Uterus (tissue), 4 donors: Measurements from ENCODE around the gene LIPA. TPM values are rescaled to one million over a fixed set of nuclear protein-coding genes. Genes with fewer than 3 reads are reported as not detected.
A peak's percentile ranks its signal among the peaks of the same experiment; 100 is the strongest.
"Not testable (repeated sequence)": the region's sequence is repeated elsewhere in the genome, so short reads cannot be mapped to it uniquely, and the experiment has no call there.

Experiments
- DNase-seq, 2 donors: peaks; one replicate each; pipeline ENCODE4 v3.0.0-alpha.2; 2019 to 2020
- H3K27ac ChIP-seq, 2 donors: fragments of 200-600 bp; sonication (generic); 1 replicate in 1 of 2; 2 replicates in 1 of 2; pipeline ENCODE4 v1.5.1; 2016 to 2018
- H3K27me3 ChIP-seq, 2 donors: fragments of 200-600 bp; sonication (generic); one replicate each; pipeline ENCODE4 v1.5.1; 2018 to 2019; ENCODE audit warnings: control low read depth in 1 of 2
- H3K36me3 ChIP-seq, 2 donors: fragments of 200-600 bp; sonication (generic); one replicate each; pipeline ENCODE4 v1.5.1; 2019; ENCODE audit warnings: control low read depth in 1 of 2
- H3K4me1 ChIP-seq, 2 donors: fragments of 200-600 bp; sonication (generic); one replicate each; pipeline ENCODE4 v1.5.1; 2018 to 2019; ENCODE audit warnings: control low read depth in 1 of 2
- H3K4me3 ChIP-seq, 2 donors: fragments of 200-600 bp; sonication (generic); 1 replicate in 1 of 2; 2 replicates in 1 of 2; pipeline ENCODE4 v1.5.1; 2018 to 2019; ENCODE audit warnings: mild to moderate bottlenecking in 1 of 2
- H3K9me3 ChIP-seq, 2 donors: fragments of 200-600 bp; sonication (generic); one replicate each; pipeline ENCODE4 v1.5.1; 2019; ENCODE audit warnings: control low read depth in 1 of 2
- CTCF ChIP-seq, 4 experiments: fragments of 200-600 bp in 2 of 4; fragments of 450-650 bp in 2 of 4; sonication (generic) in 2 of 4; IDR thresholded peaks; one replicate each; pipeline ENCODE4 v1.5.1; 2016 to 2019; ENCODE audit warnings: antibody characterized with exemption in 4 of 4, mild to moderate bottlenecking in 2 of 4, moderate library complexity in 1 of 4
- POLR2A ChIP-seq, 2 donors: fragments of 450-650 bp; IDR thresholded peaks; one replicate each; pipeline ENCODE4 v1.6.1; 2016; ENCODE audit warnings: antibody characterized with exemption in 2 of 2, mild to moderate bottlenecking in 1 of 2, moderate library complexity in 1 of 2
- intact Hi-C: fragments of 100-400 bp; cut with DNase I; formaldehyde crosslinking; loops from one replicate; pipeline ENCODE4 v1.15.1; 2023; ENCODE audit warnings: low total_unique reads
- total RNA-seq, 4 donors: library from RNA; depleted of rRNA in 3 of 4; stranded (reverse); fragments of >200 nt in 3 of 4; gene quantifications; one replicate each; pipeline versions ENCODE4 v1.1.0 to v1.2.4, GENCODE V29; 2014 to 2023
- donor health status: DM: yes; HTN: yes; CAD: no.

LIPA gene
- total RNA-seq, 4 donors from 2014 or later = 40.0 to 63.1 (median 46.9) TPM

DNA sequence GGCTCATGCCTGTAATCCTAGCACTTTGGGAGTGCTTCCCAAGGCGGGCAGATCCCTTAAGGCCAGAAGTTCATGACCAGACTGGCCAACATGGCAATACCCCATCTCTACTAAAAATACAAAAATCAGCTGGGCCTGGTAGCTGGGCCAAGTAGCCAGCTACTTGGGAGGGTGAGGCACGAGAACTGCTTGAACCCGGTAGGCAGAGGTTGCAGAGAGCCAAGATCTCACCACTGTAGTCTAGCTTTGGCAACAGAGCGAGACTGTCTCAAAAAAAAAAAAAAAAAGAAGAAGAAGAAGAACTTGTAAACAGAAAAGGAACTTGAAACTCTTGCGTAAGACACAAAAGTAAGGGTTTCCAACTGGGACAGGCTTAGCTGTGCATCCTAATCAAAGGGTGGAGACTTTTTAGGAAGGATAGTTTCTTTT is 44.7 kb upstream of the LIPA start:
- no peaks in the 10 kb centered on the region for H3K36me3 ChIP-seq
- H3K27ac ChIP-seq = peak overlapping the region; percentile 44 to 73
- intact Hi-C loops = no loop called here
- TF ChIP-seq POLR2A (IDR thresholded peaks at IDR 0.05) = no peak
- no peak for TF ChIP-seq CTCF (IDR thresholded peaks at IDR 0.05)
- no peak for DNase-seq
- H3K4me1 ChIP-seq = no peaks in the 10 kb centered on the region
- no peak overlapping the region for H3K4me3 ChIP-seq
- no peaks in the 10 kb centered on the region for H3K27me3 ChIP-seq
- no peaks in the 10 kb centered on the region for H3K9me3 ChIP-seq

- no peaks in the 10 kb centered on the region for H3K27me3 ChIP-seq
- H3K27ac ChIP-seq = peak overlapping the region; percentile 44 to 73
- no peaks in the 10 kb centered on the region for H3K36me3 ChIP-seq
- TF ChIP-seq CTCF (IDR thresholded peaks at IDR 0.05) = no peak
- no peak for TF ChIP-seq POLR2A (IDR thresholded peaks at IDR 0.05)
- H3K9me3 ChIP-seq = no peaks in the 10 kb centered on the region
- H3K4me3 ChIP-seq = no peak overlapping the region
- DNase-seq = no peak
- intact Hi-C loops = no loop called here
- no peaks in the 10 kb centered on the region for H3K4me1 ChIP-seq
Observed at GRCh38 chr10:89295597-89295996, 44.0 kb upstream of the LIPA start.

GRCh38 chr10:89294721-89295239 is 43.2 kb upstream of the LIPA start:
- Histone ChIP-seq H3K27ac (peak overlapping the region in 1 of 2 donors; percentile 73), H3K36me3 (no peaks in the 10 kb centered on the region), H3K27me3 (no peaks in the 10 kb centered on the region), H3K4me1 (no peaks in the 10 kb centered on the region), H3K9me3 (no peaks in the 10 kb centered on the region), H3K4me3 (no peak overlapping the region)
- intact Hi-C loops = no loop called here
- no peak for DNase-seq
- TF ChIP-seq POLR2A (IDR thresholded peaks at IDR 0.05) = no peak

- DNase-seq, intact Hi-C loops, H3K4me3 ChIP-seq, H3K27me3 ChIP-seq, H3K36me3 ChIP-seq, H3K9me3 ChIP-seq: not testable (repeated sequence)
- Histone ChIP-seq H3K27ac (peak overlapping the region; percentile 76 to 90), H3K4me1 (peaks cover 6 to 13% of the 10 kb centered on the region in 2 donors)
Observed at GRCh38 chr10:89285303-89285702, 33.7 kb upstream of the LIPA start.

DNA sequence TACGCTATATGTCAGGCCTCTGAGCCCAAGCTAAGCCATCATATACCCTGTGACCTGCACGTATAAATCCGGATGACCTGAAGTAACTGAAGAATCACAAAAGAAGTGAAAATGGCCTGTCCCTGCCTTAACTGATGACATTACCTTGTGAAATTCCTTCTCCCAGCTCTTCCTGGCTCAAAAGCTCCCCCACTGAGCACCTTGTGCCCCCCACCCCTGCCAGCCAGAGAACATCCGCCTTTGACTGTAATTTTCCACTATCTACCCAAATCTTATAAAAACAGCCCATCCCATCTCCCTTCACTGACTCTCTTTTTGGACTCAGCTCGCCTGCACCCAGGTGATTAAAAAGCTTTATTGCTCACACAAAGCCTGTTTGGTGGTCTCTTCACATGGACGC is 33.1 kb upstream of the LIPA start:
- Histone ChIP-seq H3K27ac (peak overlapping the region; percentile 76 to 90), H3K4me1 (peaks cover 6 to 13% of the 10 kb centered on the region in 2 donors)
- intact Hi-C loops, H3K9me3 ChIP-seq, H3K27me3 ChIP-seq, H3K36me3 ChIP-seq, DNase-seq, H3K4me3 ChIP-seq: not testable (repeated sequence)

DNA sequence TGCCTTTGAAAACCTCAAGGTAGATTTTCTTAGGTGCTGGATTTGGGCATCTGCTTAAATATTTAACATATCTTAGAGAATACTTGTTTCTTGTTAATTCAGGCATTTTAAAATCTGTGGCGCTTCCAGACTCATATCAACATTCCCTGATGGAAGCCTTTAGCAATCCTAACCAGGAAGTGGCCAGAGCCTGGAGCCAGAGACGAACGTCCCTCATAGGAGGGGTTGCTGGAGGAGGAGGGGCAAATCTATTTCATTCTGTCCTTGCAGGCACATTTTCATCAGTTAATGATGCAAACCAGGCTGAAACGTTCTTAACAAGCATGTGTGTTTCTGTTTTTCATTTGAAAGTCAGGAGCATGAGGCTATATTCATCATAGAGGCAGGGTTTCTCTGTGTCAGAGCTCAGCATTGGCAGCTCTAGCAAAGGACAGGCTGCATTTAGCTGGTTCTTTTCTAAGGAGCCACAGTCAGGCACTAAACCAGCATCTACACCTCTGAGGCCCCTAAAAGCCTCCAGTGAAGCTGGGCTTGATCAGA is 32.4 kb upstream of the LIPA start:
- peaks cover 6 to 13% of the 10 kb centered on the region in 2 donors for H3K4me1 ChIP-seq
- peaks cover 0 to 3% of the 10 kb centered on the region in 2 donors for H3K27me3 ChIP-seq
- intact Hi-C loops = no loop called here
- H3K27ac ChIP-seq = peak overlapping the region; percentile 76 to 90
- no peak overlapping the region for H3K4me3 ChIP-seq
- H3K9me3 ChIP-seq = no peaks in the 10 kb centered on the region
- peak; percentile 72 to 81 for DNase-seq
- TF ChIP-seq POLR2A (IDR thresholded peaks at IDR 0.05) (peak in 1 of 2 donors; percentile 38), CTCF (IDR thresholded peaks at IDR 0.05) (no peak)
- H3K36me3 ChIP-seq = no peaks in the 10 kb centered on the region
